Psoas muscle (tissue), 8 donors: ENCODE measurements around the gene APOBEC3H. TPM values are rescaled to one million over a fixed set of nuclear protein-coding genes. Genes with fewer than 3 reads are reported as not detected.

Source experiments
- ATAC-seq, 4 donors: fragments of 200-7000 bp; cut with Tn5 transposase; one replicate each; pipeline ENCODE4 v1.9.1; 2020; ENCODE audit warnings: moderate library complexity in 3 of 4, mild to moderate bottlenecking in 2 of 4
- DNase-seq, 2 donors: peaks; one replicate each; pipeline ENCODE4 v3.0.0-alpha.2; 2020
- H3K27ac ChIP-seq: fragments of 200-600 bp; one replicate; pipeline ENCODE4 v1.8.0; 2022
- H3K27me3 ChIP-seq, 3 donors: fragments of 200-600 bp in 1 of 3; one replicate each; pipeline versions ENCODE4 v1.6.1 to v1.8.0; 2013 to 2022; ENCODE audit warnings: low read length in 2 of 3, mild to moderate bottlenecking in 2 of 3, moderate library complexity in 1 of 3; ENCODE audit not compliant: insufficient read depth in 3 of 3
- H3K36me3 ChIP-seq, 2 donors: fragments of 200-600 bp in 1 of 2; one replicate each; pipeline versions ENCODE4 v1.6.1 to v1.8.0; 2013 to 2022; ENCODE audit warnings: low read depth in 1 of 2, mild to moderate bottlenecking in 1 of 2, moderate library complexity in 1 of 2; ENCODE audit not compliant: insufficient read depth in 1 of 2
- H3K4me1 ChIP-seq: fragments of 200-600 bp; one replicate; pipeline ENCODE4 v1.8.0; 2022
- H3K4me3 ChIP-seq: fragments of 200-600 bp; one replicate; pipeline ENCODE4 v1.8.0; 2022; ENCODE audit warnings: mild to moderate bottlenecking
- H3K9me3 ChIP-seq: fragments of 200-600 bp; one replicate; pipeline ENCODE4 v1.8.0; 2022
- whole genome bisulfite sequencing, 3 donors: extraction: QIAGEN DNeasy Blood & Tissue Kit; methylation state at CpG; one replicate each; pipeline versions ENCODE4 v1.1.6 to v1.1.7; 2013; 5-methylcytosine and 5-hydroxymethylcytosine counted together
- intact Hi-C, 2 donors: fragments of 100-400 bp; cut with DNase I; formaldehyde crosslinking; loops; one replicate each; pipeline versions ENCODE4 v1.11.0 to v1.14.2; 2022
- polyA plus RNA-seq, 3 donors: library from polyadenylated mRNA; stranded (reverse); fragments of 200-250 nt; gene quantifications; one replicate each; pipeline ENCODE4 v1.2.3, GENCODE V29; 2013
- total RNA-seq, 4 donors: library from RNA; stranded (reverse); fragmentation: NEBNext Ultra II Directional in 2 of 4; extraction: Animal tissue kit (Norgen Biotek cat#: 25700) in 2 of 4; gene quantifications; one replicate each; pipeline versions ENCODE4 v1.2.1 to v1.2.4, GENCODE V29; 2021 to 2023
- TF ChIP-seq, protein P1 (sequence below): fragments of 200-600 bp; IDR thresholded peaks from one replicate; pipeline ENCODE4 v1.8.0; 2022; ENCODE audit warnings: antibody characterized with exemption
- donor health status: healthy with polysubstance abuse.
- donor health status: DM: no; HTN: no; CAD: no; lungs with moderate emphysema.
- donor health status: Bipolar disorder and iron deficiency.
- donor health status: healthy.
- donor health status: DM: yes; HTN: yes; CAD: no.
- donor health status: DM: no; HTN: no; CAD: no.
- donor health status: DM: no; HTN: no; CAD: no.
- donor health status: DM: yes; HTN: yes; CAD: no.

Gene APOBEC3H
- total and polyA plus RNA-seq, 7 donors, result 0.12 TPM; not detected in 6

DNA sequence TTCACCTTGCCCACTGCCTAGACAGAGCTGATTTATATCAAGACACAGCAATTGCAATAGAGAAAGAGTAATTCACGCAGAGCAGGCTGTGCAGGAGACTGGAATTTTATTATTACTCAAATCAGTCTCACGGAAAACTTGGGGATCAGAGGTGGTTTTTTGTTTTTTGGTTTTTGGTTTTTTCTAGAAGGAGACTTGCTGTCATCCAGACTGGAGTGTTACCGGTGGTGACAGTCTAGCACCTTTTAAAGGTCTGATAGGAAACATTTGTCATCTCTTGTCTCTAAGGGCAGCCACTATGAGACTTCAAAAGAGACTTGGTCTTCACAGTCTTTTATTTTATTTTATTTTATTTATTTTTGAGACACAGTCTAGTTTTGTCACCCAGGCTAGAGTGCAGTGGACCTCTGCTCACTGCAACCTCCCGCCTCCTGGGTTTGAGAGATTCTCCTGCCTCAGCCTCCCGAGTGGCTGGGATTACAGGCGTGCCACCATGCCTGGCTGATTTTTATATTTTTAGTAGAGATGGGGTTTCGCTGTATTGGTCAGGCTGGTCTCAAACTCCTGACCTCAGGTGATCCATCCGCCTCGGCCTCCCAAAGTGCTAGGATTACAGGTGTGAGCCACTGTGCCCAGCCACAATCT, 19.1 kb downstream of the APOBEC3H start:
- Histone ChIP-seq H3K4me1 (no peaks in the 10 kb centered on the region), H3K4me3 (no peak overlapping the region), H3K36me3 (no peaks in the 10 kb centered on the region), H3K27me3 (peaks cover 0 to 61% (median 7%) of the 10 kb centered on the region in 3 donors), H3K27ac (no peak overlapping the region), H3K9me3 (no peaks in the 10 kb centered on the region)
- intact Hi-C loops, result loop anchor here in 1 of 2 donors (5.0 kb wide), 1 partner anchor 109 kb away; no protein-coding TSS in a partner anchor
- TF ChIP-seq, protein P1, sequence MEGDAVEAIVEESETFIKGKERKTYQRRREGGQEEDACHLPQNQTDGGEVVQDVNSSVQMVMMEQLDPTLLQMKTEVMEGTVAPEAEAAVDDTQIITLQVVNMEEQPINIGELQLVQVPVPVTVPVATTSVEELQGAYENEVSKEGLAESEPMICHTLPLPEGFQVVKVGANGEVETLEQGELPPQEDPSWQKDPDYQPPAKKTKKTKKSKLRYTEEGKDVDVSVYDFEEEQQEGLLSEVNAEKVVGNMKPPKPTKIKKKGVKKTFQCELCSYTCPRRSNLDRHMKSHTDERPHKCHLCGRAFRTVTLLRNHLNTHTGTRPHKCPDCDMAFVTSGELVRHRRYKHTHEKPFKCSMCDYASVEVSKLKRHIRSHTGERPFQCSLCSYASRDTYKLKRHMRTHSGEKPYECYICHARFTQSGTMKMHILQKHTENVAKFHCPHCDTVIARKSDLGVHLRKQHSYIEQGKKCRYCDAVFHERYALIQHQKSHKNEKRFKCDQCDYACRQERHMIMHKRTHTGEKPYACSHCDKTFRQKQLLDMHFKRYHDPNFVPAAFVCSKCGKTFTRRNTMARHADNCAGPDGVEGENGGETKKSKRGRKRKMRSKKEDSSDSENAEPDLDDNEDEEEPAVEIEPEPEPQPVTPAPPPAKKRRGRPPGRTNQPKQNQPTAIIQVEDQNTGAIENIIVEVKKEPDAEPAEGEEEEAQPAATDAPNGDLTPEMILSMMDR, result no peak
- ATAC-seq (no peak), DNase-seq (peak in 1 of 2 donors; percentile 1)
- 71 to 78% (median 72%) methylated on average over 9 of the region's 9 CpGs for WGBS, 3 donors

- DNase-seq (peak in 1 of 2 donors; percentile 17), ATAC-seq (no peak)
- H3K4me1 ChIP-seq, result no peaks in the 10 kb centered on the region
- H3K27me3 ChIP-seq, result peaks cover 0 to 49% (median 7%) of the 10 kb centered on the region in 3 donors
- H3K36me3 ChIP-seq, result no peaks in the 10 kb centered on the region
- intact Hi-C loops, result loop anchor here in 1 of 2 donors (5.0 kb wide), 1 partner anchor 110 kb away; no protein-coding TSS in a partner anchor
- 61 to 63% (median 62%) methylated on average over 14 of the region's 14 CpGs for WGBS, 3 donors
- no peak overlapping the region for H3K4me3 ChIP-seq
- TF ChIP-seq, protein P1, result peak; percentile 19
- no peak overlapping the region for H3K27ac ChIP-seq
- no peaks in the 10 kb centered on the region for H3K9me3 ChIP-seq
Measured at GRCh38 chr22:39117585-39118191, 20.6 kb downstream of the APOBEC3H start.

- no peak overlapping the region for H3K4me3 ChIP-seq
- DNase-seq (no peak), ATAC-seq (no peak)
- TF ChIP-seq, protein P1, result no peak
- no peak overlapping the region for H3K27ac ChIP-seq
- 86 to 91% (median 90%) methylated on average over 4 of the region's 4 CpGs for WGBS, 3 donors
- H3K9me3 ChIP-seq, result no peaks in the 10 kb centered on the region
- H3K4me1 ChIP-seq, result no peaks in the 10 kb centered on the region
- peaks cover 0 to 17% (median 1%) of the 10 kb centered on the region in 3 donors for H3K27me3 ChIP-seq
- intact Hi-C loops, result loop anchor here (5.0 kb wide), 1 partner anchor 254 kb away; no protein-coding TSS in a partner anchor
- no peaks in the 10 kb centered on the region for H3K36me3 ChIP-seq
Measured at GRCh38 chr22:39120983-39121382, 23.9 kb downstream of the APOBEC3H start.

- Histone ChIP-seq H3K4me1 (no peaks in the 10 kb centered on the region), H3K27me3 (peaks cover 0 to 7% (median 0%) of the 10 kb centered on the region in 3 donors), H3K4me3 (no peak overlapping the region), H3K36me3 (no peaks in the 10 kb centered on the region), H3K27ac (no peak overlapping the region), H3K9me3 (no peaks in the 10 kb centered on the region)
- intact Hi-C loops, result loop anchor here (5.0 kb wide), 1 partner anchor 256 kb away; no protein-coding TSS in a partner anchor
- WGBS, 3 donors, result 93 to 95% (median 95%) methylated on average over 16 to 17 of the region's 17 CpGs
- DNase-seq (no peak), ATAC-seq (no peak)
- TF ChIP-seq, protein P1, result no peak
Measured at GRCh38 chr22:39122772-39123470, 25.9 kb downstream of the APOBEC3H start.
